ENCODE measurements around the gene KIF6.

- TF ChIP-seq CTCF (IDR thresholded peaks at IDR 0.05) (no peak), POLR2A (IDR thresholded peaks at IDR 0.05) (no peak), POLR2AphosphoS5 (IDR thresholded peaks at IDR 0.05) (no peak), EP300 (IDR thresholded peaks at IDR 0.05; ENCODE audit: low read depth) (no peak)
These were observed 59.3 kb downstream of the KIF6 start for GRCh38 chr6:39665861-39666260.
